Activated CD8-positive, alpha-beta memory T cell treated with anti-CD3 and anti-CD28 coated beads for 24 hours (primary cell): ENCODE results near the gene DCLK1.
"Not testable (repeated sequence)": the region's sequence is repeated elsewhere in the genome, so short reads cannot be mapped to it uniquely, and the experiment has no call there.

ENCODE experiments used
- DNase-seq: peaks from one replicate; pipeline ENCODE4 v3.0.0-alpha.2; 2020

Gene DCLK1

DNA sequence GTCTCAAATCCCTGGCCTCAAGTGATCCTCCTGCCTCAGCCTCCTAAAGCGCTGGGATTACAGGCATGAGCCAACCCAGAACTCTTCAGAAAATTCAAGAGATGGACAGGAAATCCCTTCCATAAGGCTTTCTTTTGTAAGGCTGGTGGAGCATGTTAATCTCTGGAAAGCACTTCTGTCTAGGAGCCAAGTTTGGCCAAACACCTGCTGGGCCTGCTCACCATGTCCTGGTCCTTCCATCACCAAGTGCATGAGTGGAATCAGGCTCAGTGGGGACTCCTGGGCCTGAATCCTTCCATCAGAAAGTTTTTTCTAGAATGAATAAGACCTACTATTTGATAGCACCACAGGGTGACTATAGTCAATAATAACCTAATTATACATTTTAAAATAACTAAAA lies 148.0 kb downstream of the DCLK1 start:
- no peak for DNase-seq

DNA sequence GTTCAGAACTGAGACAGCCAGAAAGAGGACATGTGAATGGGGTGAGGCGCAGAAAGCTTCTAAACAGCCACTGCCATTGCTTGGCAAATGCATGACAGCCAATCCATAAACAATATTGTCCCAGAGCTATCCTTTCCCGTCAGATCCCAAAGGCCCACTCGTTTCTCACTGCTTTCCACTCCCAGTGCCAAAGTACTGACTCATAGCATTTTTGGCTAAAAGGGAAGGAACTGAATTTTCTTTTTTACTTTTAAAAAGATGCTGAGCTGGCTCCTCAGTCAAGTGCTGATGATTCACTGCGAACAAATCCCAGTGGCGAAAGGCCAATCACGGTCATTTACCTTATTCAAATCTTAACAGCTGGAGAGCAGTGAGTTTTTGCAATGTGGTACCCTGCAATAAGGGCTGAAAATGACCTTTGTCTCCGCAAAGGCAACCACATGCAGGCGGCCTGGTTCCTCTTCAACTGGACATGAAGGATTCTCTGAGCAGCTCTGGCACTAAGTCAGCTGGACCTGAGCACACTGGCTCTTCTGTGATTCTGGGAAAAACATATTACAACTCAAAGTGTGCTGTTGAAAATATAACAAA lies 151.7 kb downstream of the DCLK1 start:
- no peak for DNase-seq

DNA sequence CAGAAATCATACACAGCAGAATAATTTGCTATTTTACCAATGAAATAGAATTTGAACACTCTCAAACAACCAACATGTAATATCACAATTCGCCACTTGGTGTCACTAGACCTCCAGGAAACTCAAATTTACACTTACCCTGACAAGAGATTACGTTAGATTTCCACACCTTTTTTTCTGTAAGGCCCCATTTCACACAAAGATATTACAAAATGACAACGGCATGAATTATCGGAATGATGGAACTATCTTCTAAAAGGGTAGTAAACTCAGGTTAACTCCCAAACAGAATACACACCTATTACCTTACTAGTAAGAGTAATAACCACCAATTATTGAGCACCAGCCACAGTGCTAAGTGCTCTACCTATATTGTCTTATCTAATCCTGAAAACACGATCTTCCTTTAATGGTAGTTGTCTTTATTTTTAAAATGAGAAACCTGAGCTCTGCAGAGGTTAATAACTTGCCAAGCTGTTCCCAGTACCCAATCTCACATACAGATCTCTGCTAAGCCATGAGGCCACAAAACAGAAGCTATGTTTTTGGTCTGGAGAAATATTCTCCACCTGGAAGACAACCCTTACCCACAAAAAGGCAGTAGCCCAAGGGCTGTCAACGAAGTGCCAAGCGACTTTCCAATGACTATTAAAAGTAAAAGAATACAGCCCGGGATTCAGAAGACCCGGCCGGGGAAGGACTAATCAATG lies 152.4 kb downstream of the DCLK1 start:
- no peak for DNase-seq

DNA sequence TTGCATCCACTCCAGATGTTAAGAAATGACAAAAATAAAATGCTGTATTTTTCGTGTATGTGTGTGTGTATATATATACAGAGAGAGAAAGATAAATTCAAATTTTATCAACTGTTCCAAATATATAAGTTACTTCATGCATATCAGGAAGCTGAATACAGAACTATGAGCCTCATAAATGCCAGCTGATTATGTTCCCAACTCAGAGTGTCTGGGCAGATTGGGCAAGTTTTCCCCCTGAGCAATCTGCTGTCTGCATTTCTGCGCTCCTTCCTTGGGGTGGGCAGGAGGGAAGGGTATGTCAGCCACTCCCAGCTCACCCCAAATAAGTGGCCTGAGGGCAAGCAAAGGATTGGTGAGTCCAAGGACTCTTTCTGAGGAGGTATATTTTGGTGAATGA lies 154.1 kb downstream of the DCLK1 start:
- no peak for DNase-seq

DNA sequence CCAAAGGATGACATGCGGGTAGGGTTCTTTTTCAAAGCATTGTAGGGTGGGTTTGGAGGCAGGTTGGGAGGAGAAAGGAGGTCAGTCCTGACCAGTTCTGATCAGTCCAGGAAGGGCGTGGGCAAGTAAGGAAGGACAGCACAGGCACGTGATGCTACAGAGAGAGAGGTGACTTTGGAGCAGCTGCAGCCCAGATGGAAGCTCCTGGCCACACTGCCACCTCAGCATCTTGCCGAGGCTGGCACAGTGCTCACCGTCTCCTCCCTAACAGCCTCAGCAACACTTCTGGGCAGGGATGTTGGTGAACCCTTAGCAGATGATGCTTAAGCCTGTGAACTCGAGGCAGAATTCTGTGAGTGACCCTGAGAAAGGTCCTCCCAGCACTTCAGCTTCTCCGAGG lies 155.1 kb downstream of the DCLK1 start:
- no peak for DNase-seq

DNA sequence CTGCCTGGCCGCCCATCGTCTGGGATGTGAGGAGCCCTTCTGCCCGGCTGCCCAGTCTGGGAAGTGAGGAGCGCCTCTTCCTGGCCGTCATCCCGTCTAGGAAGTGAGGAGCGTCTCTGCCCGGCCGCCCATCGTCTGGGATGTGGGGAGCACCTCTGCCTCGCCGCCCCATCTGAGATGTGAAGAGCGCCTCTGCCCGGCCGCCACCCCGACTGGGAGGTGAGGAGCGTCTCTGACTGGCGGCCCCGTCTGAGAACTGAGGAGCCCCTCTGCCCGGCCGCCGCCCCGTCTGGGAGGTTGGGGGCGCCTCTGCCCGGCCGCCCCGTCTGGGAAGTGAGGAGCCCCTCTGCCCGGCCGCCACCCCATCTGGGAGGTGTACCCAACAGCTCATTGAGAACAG lies 164.2 kb downstream of the DCLK1 start:
- DNase-seq: not testable (repeated sequence)

DNA sequence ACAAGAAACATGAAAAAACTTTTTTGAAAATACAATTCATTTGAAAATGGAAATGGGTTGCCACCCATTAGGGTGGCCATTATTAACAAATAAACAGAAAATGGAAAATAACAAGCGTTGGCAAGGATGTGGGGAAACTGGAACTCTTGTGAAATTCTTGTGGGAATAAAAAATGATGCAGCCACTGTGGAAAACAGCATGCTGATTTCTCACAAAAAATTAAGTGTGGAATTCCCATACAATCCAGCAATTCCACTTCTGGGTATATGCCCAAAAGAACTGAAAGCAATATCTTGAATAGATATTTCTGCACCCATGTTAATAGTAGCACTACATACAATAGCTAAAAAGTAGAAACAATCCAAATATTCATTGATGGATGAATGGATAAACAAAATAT lies 165.2 kb downstream of the DCLK1 start:
- no peak for DNase-seq

DNA sequence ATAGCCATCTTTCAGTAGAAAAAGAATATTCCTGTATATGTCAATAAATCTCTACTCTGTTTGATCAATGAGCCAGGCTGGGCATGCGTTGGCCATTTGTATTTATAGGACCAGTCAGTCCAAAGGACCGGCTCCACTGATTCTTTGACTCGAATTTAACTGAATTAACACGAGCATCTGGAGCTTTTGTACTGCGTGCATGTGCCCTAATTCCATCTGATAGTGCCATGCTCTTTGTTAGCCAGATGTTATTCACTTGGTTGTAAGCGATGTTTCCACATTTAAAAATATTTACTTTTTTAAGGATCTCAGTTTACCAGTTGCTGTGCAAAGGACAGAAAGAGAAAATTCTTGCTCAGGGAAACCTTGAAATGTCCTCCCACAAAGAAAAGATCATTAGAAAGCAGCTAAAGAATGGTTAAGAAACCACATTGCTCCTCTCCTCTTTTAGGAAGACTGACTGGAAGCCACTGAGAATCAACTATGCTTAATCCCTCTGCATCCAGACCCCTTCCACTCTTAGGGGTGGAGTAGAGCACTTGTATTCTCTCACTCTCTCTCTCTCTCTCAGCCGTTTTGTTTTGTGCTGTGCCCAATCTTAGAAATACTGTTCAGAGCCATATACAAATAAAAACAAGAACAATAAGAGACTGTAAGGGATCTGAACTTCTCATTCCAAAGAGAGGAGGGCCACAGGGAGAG lies 165.8 kb downstream of the DCLK1 start:
- DNase-seq: no peak

DNA sequence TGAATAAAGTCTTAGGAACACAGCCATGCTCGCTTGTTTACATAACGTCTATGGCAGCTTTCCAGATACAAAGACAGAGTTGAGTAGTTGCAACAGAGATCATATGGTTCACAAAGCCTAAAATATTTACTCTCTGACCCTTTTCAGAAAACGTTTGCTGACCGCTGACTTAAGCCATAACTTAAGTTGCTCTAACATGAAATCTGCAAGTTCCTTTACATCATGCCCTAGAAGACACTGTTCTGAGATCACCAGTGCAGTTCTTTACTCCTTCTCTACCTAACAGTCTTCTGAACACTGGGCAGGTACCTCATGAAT lies 166.4 kb downstream of the DCLK1 start:
- no peak for DNase-seq

DNA sequence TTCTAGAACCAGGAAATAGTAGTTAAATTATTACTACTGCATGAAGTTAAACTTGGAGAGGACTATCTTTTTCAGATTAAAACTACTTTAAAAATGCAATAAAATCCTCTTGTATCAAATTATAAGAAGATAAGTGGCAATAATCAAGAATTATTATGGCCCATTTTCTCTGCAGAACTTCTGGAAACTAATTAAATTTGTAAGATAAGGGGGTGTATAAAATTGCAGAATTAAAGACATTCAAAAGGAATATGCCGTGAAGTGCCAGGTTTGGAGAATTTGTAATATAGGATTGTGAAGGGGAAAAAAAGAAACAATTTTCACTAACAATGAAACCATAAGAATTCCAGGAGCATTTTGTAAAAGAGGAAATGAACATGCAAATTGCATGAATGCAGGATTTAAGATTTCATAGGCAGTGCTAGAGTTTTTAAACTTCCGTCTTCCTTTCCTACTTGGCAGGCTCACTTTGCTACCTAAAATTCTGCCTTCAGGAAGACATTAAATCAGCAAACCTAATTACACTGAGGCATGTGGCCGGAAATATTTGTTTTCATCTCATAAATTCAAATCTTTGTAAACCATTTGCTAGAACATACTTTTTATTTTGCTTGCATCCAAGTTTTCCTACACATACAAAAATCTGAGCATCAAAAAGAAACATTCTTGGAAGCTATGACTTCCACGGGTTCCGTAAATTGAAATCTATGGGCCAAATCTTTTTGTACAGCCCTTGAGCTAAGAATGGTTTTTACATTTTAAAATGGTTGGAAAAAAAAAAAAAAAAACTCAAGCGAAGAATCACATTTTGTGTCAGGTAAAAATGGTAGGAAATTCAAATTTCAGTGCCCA lies 166.9 kb downstream of the DCLK1 start:
- DNase-seq: no peak

DNA sequence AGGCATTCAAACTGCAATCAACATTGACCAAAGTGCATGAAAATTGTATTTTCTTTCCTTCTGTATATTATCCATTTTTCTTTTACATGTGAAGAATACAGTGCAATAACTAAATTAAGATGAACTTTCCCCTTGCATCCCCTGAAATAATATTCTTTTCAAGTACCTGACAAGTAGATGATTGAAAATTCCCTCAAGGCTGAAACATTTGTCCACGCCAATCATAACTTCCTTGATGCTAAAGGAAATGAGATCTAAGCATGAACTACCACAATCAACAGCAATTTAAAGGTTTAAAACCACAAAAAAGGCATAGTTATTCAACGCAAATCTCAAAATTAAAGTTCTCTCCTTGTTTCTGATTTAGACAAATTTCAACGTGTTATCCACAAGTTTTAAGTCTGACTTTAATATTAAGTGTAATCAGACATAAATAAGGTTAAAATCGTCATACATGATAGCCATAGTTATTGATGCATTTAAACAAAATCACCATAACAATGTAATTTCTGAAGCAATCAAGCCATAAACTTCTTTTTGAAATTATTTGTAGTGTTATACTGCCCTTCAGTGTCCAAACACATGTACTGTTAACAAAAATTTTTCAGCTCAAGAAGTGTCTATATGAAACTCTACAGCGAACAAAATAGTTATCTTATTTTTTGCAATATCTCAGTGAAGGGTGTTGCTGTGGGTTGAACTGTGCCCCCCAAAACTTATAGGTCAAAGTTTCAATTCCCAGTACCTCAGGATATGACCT lies 169.5 kb downstream of the DCLK1 start:
- DNase-seq: no peak

DNA sequence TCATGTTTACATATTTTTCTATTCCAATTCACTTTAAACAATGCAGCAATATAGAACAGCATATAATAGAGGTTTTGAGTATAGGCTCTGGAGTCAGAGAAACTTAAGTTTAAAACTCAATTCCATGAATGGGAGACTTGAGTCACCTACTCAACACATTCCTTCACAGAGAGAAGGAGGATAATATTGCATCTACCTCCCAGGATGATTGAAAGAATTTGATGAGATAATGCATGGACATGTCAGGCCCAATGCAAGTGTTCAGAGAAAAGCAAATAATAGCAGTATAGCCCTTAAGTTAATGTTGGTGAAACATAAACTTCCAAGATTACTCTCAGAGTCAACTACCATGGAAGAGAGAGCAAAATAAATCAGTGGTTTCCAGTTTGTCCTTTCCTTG lies 170.2 kb downstream of the DCLK1 start:
- DNase-seq: no peak

DNA sequence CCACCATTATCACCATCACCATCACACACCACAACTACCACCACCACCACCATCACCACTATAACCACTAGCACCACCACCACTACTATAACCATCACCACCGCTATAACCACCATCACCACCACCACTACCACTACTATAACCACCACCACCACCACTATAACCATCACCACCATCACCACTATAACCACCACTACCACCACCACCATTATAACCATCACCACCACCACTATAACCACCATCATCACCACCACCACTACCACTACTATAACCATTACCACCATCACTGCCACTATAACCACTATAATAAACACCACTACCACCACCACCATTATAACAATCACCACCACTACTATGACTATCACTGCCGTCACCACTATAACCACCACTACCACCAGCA lies 173.2 kb downstream of the DCLK1 start:
- DNase-seq: no peak

DNA sequence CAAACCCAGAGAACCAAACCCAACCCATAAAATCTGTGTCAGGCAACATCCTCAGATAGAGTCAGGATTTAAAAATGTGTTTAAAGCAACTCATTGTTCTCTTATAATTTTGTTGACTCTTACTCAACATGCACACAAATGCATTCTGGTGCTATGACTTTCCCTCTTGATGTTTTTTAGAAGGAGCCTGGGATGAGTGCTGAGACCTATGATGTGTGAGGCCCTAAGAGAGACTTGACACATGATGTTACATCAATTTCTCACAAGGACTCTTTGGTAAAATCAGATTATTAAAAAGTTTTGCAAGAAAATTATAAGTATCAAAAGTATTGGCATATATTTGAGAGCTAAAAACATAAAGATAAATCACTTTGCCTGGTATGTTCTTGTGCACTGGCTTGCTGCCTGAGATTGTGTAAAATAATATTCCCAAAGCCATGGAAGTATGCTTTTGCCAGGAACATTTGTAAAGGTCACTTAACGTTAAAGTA lies 173.9 kb downstream of the DCLK1 start:
- no peak for DNase-seq

DNA sequence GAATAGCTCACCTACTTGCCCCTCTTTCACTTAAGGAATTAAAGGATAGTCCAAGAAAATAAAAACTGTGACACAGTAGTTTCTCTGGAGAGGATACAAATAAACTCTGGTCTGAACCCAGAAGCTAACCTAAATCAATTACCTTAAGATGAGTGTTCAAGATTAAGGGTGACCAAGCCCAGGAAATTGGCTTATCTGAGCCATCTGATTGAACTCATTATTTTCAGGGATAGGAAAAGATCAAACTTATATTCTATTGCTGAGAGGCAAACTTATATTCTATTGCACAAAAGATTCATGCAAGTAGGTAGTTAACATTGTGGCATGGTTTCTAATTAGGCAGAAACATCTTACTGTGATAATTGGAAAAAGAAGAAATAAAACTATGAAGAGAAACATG lies 175.1 kb downstream of the DCLK1 start:
- no peak for DNase-seq

DNA sequence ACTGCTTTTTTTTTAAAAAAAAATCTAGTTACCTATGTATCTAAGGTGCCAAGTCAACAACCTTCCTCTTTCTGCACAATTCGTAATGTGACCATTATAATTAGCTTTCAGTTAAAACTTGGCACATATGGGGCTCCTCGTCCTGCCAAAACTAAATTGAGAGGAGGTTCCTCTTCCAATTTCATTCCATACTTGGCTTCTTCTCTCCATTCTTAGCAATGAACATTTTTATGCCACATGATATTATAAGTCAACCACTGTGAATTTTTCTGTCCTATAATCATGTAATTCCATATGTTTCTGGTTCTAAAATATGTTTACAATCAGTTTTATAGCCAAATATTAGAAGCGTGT lies 177.0 kb downstream of the DCLK1 start:
- no peak for DNase-seq

DNA sequence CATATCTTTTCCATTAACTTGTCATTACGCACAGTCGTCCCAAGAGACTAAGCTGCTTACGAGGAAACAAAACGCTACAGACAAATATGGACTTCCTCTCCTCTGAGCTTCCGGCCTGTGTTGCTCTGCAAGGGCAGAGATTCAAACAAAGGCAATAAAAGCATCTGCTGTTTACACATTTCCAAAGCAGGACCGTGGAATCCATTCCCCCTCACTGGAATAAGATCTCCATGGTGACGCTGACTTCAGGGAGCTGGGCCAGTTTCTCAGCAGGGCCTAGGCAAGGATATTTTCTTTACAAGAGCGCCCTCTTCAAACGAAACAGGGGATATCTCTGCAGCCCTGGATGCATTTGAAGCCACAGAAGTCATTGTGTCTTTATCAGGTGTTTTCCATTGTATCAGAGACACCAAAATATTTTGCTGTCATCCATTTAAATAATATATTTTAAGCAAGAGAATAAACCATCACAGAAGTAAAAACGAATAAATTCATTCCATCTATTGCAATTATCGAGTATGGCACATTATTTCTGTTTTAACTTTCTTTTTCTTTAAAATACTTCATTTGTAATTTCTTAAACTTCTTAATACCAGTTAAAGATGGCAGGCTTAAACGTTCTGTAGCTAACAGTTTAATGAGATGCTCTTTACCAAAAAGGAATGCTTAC lies 177.5 kb downstream of the DCLK1 start:
- no peak for DNase-seq

DNA sequence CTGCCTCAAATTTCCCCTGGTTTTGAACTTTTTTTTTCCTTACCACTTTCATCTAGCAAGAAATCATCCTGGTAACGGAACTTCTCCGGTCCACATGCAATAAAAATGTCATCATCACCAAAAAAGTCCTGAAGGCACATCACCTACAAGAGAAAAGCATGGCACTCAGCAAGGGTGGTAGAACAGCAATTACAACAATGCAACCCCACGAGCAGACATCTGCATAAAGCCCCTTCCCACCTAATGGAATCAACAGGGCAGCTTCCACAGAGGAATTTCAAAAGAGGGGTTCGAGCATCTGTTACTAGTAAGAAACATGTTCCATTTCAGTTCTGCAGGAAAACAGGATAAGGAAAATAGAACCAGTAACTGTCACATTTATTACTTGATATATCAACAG lies 183.9 kb downstream of the DCLK1 start:
- no peak for DNase-seq

DNA sequence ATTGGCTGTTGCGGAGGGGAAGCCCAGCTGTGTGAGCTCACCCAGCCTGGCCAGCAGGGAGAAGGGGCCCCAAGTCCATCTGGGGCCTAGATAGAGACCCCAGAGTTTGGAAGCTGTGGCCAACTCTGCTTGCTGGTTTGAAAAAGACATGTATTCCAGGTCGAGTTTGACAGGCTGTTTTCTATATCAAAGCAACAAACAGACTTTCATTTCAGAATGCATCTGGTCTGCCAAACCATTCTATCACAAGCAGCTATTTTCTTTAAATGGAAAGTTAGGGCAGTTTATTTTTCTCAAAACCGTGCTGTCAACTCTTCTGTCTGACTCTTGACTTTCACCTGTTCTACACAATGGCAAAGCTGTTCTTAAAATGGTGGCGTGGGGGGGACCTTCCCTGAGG lies 185.8 kb downstream of the DCLK1 start:
- DNase-seq: no peak

DNA sequence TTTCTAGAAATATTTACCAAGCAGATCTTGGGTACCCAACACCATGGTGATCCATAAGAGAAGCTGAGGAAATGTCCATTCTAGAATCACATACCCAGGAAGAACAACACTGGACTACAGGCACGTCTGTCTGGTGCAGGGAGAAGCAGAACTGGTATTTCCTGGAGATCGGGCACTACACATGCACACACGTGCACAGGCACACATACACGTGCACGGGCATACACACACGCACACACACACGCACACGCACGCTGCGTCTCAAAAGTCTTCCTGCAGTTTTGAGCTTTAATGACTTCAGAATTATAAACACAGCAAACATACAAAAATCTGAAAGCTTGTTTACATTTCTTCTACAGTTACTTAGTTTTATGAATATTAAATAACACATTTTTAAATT lies 189.8 kb downstream of the DCLK1 start:
- DNase-seq: no peak

DNA sequence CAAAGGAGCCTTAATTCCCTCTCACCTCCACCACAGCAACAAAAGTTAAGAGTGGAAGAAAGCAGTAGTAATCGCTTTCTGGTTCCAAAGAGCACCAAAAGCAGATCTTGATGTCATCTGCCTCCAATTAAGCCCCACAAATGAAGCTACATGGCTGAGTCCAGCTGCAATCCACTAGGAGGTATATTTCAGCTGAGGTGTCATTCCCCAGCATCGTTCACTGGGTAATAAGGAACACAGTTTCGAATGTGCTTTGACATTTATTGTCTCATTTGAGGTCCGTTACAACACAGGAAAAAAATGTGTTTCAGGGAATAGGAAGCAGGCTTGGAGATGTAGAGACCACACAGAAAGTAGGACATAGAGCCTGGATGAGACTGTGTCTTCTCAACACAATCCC lies 190.4 kb downstream of the DCLK1 start:
- no peak for DNase-seq

DNA sequence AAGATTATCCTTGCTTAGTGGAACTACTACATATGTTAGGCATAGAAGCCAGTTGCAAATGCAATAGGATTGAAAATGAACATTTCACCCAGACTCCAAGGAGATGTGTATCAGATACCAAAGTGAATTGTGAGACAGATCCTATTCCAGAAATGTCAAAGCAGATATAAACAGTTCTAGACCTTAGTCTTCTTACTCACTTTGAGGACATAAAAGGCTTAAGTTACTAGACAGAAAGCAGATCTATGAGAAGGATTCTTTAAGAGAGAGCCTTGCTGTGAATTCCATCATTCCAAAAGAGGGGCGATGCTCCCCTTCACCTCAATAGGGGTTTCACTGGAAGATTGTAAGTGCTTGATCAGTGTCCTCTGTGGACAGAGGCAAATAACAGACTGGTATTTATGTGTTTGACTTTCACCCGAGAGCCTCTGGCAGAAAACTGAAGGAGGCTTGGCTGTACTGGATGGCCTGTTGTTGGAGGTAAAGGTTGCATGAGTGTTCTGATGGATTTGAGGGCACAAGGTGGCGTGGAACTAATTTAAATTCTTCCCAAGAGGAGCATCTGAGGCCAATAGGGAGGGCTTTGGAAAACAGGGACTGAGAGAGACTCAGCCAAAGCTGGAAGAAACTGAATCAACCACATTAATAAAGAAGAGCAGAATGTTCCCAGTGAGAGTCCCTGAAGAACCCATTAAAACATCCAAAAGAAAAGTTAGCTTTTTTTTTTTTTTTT lies 194.8 kb downstream of the DCLK1 start:
- DNase-seq: no peak
